Smooth muscle cell (in vitro differentiated cells): ENCODE data around the gene RPS29. TPM values are rescaled to one million over a fixed set of nuclear protein-coding genes. Genes with fewer than 3 reads are reported as not detected.

Source experiments
- DNase-seq: peaks from one replicate; lab custom pipeline; 2025; ENCODE audit not compliant: unreplicated experiment; lab: John Stamatoyannopoulos, UW
- H2AFZ ChIP-seq: fragments of 200-600 bp; sonication (generic); 2 replicates; pipeline ENCODE4 v1.6.0; 2016; ENCODE audit warnings: antibody characterized with exemption, low read depth, mild to moderate bottlenecking
- H3F3A ChIP-seq: fragments of 200-600 bp; sonication (generic); 2 replicates; pipeline ENCODE4 v1.6.0; 2017; ENCODE audit warnings: antibody characterized with exemption, low read depth
- H3K27ac ChIP-seq: fragments of 200-600 bp; sonication (generic); 2 replicates; pipeline ENCODE4 v1.5.1; 2016; ENCODE audit warnings: low read depth, mild to moderate bottlenecking
- H3K27me3 ChIP-seq: fragments of 200-600 bp; sonication (generic); 2 replicates; pipeline ENCODE4 v1.6.1; 2016; ENCODE audit warnings: low read depth, mild to moderate bottlenecking
- H3K36me3 ChIP-seq: fragments of 200-600 bp; sonication (generic); 2 replicates; pipeline ENCODE4 v1.5.1; 2016; ENCODE audit warnings: low read depth
- H3K4me1 ChIP-seq: fragments of 200-600 bp; sonication (generic); 2 replicates; pipeline ENCODE4 v1.5.1; 2016; ENCODE audit warnings: low read depth
- H3K4me2 ChIP-seq: fragments of 200-600 bp; sonication (generic); 2 replicates; pipeline ENCODE4 v1.6.0; 2016; ENCODE audit warnings: mild to moderate bottlenecking
- H3K4me3 ChIP-seq: fragments of 200-600 bp; sonication (generic); 2 replicates; pipeline ENCODE4 v1.5.1; 2016; ENCODE audit warnings: mild to moderate bottlenecking
- H3K79me2 ChIP-seq: fragments of 200-600 bp; sonication (generic); 2 replicates; pipeline ENCODE4 v1.6.0; 2016; ENCODE audit warnings: low read depth, mild to moderate bottlenecking
- H3K9ac ChIP-seq: fragments of 200-600 bp; sonication (generic); 2 replicates; pipeline ENCODE4 v1.6.0; 2016; ENCODE audit warnings: low read depth
- H3K9me3 ChIP-seq: fragments of 200-600 bp; sonication (generic); replicated peaks from 2 replicates; pipeline ENCODE4 v1.5.1; 2016; ENCODE audit warnings: low read depth
- H4K20me1 ChIP-seq: fragments of 200-600 bp; sonication (generic); 2 replicates; pipeline ENCODE4 v1.6.0; 2016; ENCODE audit warnings: low read depth
- WGBS: methylation state at CpG from one replicate; pipeline ENCODE4 v1.1.7; 2016; ENCODE audit warnings: low lambda C conversion rate; 5-methylcytosine and 5-hydroxymethylcytosine counted together
- polyA plus RNA-seq: library from polyadenylated mRNA; unstranded; fragments of >200 nt; fragmentation: Nextera tagmentation; extraction: Ambion mirVana; gene quantifications from 2 replicates; pipeline ENCODE4 v1.2.1, GENCODE V29; 2016
- total RNA-seq: library from RNA; depleted of rRNA; stranded (reverse); fragments of >200 nt; gene quantifications from 2 replicates; pipeline ENCODE4 v1.2.3, GENCODE V29; 2014
- TF ChIP-seq, protein P1 (sequence below): fragments of 200-600 bp; sonication (generic); IDR thresholded peaks from 2 replicates; pipeline ENCODE4 v1.5.1; 2017; ENCODE audit warnings: borderline replicate concordance, mild to moderate bottlenecking, antibody characterized with exemption; ENCODE audit not compliant: insufficient read depth, poor library complexity, severe bottlenecking

The RPS29 gene
- total and polyA plus RNA-seq, 2 experiments from 2014 or later = 1,151 to 7,688 TPM

DNA sequence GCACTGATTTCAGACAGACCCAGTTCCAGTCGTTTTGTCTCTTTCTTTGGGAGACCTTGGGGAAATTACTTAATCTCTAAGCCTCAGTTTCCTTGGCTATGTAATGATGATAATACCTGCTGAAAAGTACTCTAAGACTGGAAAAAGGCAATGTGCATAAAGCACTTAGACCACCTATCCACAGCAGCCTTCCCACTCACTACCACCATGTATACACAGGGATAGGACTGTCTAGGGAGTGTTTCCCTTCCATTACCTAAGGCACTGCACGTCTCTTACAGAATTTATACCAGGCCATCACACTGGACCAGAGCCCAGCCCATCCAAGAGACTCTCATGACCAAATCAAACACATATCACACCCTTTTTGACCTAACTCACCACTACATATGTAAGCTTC lies 6.3 kb downstream of the RPS29 start:
- no peak overlapping the region for H3K4me2 ChIP-seq
- H3K27me3 ChIP-seq = no peaks in the 10 kb centered on the region
- TF ChIP-seq, protein P1, sequence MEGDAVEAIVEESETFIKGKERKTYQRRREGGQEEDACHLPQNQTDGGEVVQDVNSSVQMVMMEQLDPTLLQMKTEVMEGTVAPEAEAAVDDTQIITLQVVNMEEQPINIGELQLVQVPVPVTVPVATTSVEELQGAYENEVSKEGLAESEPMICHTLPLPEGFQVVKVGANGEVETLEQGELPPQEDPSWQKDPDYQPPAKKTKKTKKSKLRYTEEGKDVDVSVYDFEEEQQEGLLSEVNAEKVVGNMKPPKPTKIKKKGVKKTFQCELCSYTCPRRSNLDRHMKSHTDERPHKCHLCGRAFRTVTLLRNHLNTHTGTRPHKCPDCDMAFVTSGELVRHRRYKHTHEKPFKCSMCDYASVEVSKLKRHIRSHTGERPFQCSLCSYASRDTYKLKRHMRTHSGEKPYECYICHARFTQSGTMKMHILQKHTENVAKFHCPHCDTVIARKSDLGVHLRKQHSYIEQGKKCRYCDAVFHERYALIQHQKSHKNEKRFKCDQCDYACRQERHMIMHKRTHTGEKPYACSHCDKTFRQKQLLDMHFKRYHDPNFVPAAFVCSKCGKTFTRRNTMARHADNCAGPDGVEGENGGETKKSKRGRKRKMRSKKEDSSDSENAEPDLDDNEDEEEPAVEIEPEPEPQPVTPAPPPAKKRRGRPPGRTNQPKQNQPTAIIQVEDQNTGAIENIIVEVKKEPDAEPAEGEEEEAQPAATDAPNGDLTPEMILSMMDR = no peak
- H3K9me3 ChIP-seq = no peaks in the 10 kb centered on the region
- no peak overlapping the region for H3K4me3 ChIP-seq
- no peak overlapping the region for H3K27ac ChIP-seq
- DNase-seq = no peak
- no peak overlapping the region for H2AFZ ChIP-seq
- H3F3A ChIP-seq = peaks cover 8% of the 10 kb centered on the region
- H3K36me3 ChIP-seq = peaks cover 4% of the 10 kb centered on the region
- H4K20me1 ChIP-seq = peaks cover 72% of the 10 kb centered on the region
- no peak overlapping the region for H3K9ac ChIP-seq
- H3K79me2 ChIP-seq = peaks cover 50% of the 10 kb centered on the region
- WGBS = 100% methylated on average over 2 of the region's 2 CpGs
- H3K4me1 ChIP-seq = peaks cover 12% of the 10 kb centered on the region

DNA sequence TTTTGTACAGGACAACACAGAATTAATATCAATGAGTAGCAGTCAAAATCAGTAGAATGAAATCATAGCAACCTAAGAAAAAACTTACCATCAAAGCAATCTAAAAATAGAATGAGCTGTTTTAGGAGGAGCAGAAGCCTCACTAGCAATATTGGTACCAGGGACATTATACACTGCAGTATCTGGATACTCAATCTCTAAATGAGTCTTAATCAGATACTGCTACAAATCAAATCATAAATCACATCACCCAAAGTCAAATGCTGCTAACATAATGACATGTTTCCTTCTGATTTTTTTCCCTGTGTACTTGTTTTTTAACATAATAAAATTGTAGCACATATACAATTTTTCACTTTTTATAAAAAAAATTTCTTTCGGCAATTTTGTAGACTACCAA lies 8.0 kb downstream of the RPS29 start:
- H3K79me2 ChIP-seq = peaks cover 32% of the 10 kb centered on the region
- peaks cover 55% of the 10 kb centered on the region for H4K20me1 ChIP-seq
- H3K36me3 ChIP-seq = peaks cover 4% of the 10 kb centered on the region
- peaks cover 8% of the 10 kb centered on the region for H3F3A ChIP-seq
- H3K4me1 ChIP-seq = no peaks in the 10 kb centered on the region
- DNase-seq = no peak
- no peak overlapping the region for H3K9ac ChIP-seq
- no peak overlapping the region for H2AFZ ChIP-seq
- H3K4me2 ChIP-seq = no peak overlapping the region
- no peaks in the 10 kb centered on the region for H3K27me3 ChIP-seq
- H3K4me3 ChIP-seq = no peak overlapping the region
- TF ChIP-seq, protein P1 = no peak
- H3K9me3 ChIP-seq = no peaks in the 10 kb centered on the region
- H3K27ac ChIP-seq = no peak overlapping the region
- WGBS = 100% methylated on average over 1 of the region's 1 CpG

DNA sequence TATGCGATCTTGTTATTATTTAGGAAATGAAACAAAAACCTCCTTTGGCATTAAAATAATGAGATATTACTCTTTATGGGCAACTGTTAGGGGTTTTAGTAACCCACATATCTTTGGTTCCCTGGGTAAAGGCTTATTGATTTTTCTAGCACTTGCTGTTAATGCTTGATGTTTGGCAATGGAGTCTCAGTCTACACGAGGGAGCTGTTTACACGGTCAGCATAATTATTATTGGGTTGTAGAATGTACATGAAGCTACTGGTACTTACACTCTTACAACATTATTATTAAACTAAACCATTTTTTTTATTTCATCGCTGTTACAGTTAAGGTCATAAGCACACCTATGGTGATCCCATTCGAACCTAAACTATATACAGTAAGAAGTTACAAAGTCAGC lies 12.1 kb downstream of the RPS29 start:
- no peaks in the 10 kb centered on the region for H3K79me2 ChIP-seq
- H3K27ac ChIP-seq = no peak overlapping the region
- H3K9ac ChIP-seq = no peak overlapping the region
- TF ChIP-seq, protein P1 = no peak
- H2AFZ ChIP-seq = no peak overlapping the region
- no peak for DNase-seq
- H3K27me3 ChIP-seq = no peaks in the 10 kb centered on the region
- H3K4me1 ChIP-seq = no peaks in the 10 kb centered on the region
- no peaks in the 10 kb centered on the region for H3K9me3 ChIP-seq
- no peak overlapping the region for H3K4me2 ChIP-seq
- H3K36me3 ChIP-seq = no peaks in the 10 kb centered on the region
- no peak overlapping the region for H3K4me3 ChIP-seq
- H4K20me1 ChIP-seq = peaks cover 14% of the 10 kb centered on the region
- H3F3A ChIP-seq = no peaks in the 10 kb centered on the region
- 93% methylated on average over 5 of the region's 5 CpGs for WGBS

DNA sequence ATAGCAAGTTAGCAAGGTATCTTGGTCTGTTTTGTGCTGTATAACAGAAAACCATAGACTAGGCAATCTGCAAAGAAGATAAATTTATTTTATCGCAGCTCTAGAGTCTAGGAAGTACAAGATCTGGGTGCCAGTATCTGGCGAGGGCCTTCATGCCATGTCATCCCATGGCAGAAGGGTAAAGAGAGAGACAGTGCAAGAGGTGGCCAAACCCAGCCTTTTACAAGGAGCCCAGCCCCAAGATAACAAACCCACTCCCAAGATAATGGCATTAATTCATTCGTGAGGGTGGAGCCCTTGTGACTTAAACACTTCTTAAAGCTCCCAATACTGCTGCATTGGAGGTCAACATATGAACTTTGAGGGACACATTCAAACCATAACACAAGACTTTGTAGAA lies 16.9 kb downstream of the RPS29 start:
- no peak overlapping the region for H3K4me2 ChIP-seq
- DNase-seq = no peak
- no peaks in the 10 kb centered on the region for H4K20me1 ChIP-seq
- no peak overlapping the region for H3K9ac ChIP-seq
- H3K9me3 ChIP-seq = no peaks in the 10 kb centered on the region
- H3K27ac ChIP-seq = no peak overlapping the region
- no peak overlapping the region for H2AFZ ChIP-seq
- TF ChIP-seq, protein P1 = no peak
- H3K27me3 ChIP-seq = no peaks in the 10 kb centered on the region
- no peaks in the 10 kb centered on the region for H3K79me2 ChIP-seq
- WGBS = 91% methylated on average over 3 of the region's 3 CpGs
- no peaks in the 10 kb centered on the region for H3K36me3 ChIP-seq
- no peaks in the 10 kb centered on the region for H3K4me1 ChIP-seq
- no peaks in the 10 kb centered on the region for H3F3A ChIP-seq
- H3K4me3 ChIP-seq = no peak overlapping the region
